KG1 (cell line): Measurements from ENCODE around the gene TMEM94.
"Not testable (repeated sequence)": the region's sequence is repeated elsewhere in the genome, so short reads cannot be mapped to it uniquely, and the experiment has no call there.

Experiments used
- DNase-seq: peaks from one replicate; lab custom pipeline; 2025; lab: John Stamatoyannopoulos, UW

TMEM94 gene

GRCh38 chr17:75511610-75512575, 55.5 kb downstream of the TMEM94 start:
- DNase-seq: no peak

DNA sequence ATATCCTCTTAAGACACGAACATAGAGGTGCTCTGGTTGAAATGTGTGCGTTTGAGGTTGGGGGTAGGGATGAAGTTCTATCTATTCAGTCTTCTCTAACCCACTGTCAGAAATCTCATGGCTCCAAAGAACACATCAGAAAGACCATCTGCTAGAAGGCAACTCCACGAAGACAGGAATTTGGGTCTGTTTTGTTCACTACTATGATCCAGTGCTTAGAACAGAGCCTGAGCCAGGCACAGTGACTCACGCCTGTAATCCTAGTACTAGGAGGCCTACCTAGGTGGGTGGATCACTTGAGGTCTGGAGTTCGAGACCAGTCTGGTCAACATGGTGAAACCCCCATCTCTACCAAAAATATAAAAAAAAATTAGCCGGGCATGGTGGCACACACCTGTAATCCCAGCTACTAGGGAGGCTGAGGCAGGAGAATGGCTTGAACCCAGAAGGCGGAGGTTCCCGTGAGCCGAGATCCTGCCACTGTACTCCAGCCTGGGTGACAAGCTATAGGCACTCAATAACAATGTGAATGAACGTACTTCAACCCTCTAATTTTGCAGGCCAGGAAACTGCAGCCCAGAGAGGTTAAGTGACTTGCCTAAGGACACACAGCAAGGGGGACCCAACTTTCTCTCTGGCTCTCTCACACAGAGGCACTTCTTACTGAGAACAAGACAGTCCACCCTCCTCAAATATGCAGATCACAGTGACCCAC, 56.6 kb downstream of the TMEM94 start:
- DNase-seq: no peak

GRCh38 chr17:75513641-75514000, 57.2 kb downstream of the TMEM94 start:
- no peak for DNase-seq

DNA sequence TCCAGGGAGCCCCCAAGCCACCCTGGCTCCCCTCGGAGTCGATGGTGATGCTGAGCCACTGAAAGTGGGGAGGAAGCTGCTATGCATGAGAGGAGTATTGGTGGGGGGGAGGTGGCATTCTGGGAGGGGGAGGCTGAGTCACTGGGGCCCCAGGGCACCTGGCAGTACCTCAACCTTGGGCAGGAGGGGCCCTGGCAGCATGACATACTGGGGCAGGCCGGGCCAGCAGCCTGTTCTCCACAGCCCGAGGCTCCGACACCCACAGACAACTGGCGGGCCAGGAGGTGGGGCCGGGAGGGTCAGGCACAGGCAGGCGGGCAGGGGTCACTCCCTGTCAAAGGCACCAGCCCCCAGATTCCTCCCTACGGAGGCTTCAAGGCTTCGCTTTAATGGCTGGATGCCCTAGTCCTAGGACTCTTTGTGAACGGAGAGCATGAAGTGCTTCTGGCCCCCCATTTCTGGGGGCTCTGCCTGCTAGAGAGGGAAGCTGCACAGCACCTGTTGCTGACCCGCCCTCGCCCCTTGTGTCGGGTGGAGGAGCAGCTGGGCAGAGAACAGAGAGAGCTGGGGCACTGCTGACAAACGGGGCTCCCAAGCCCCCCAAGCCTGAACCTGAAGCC, 58.0 kb downstream of the TMEM94 start:
- DNase-seq: no peak

DNA sequence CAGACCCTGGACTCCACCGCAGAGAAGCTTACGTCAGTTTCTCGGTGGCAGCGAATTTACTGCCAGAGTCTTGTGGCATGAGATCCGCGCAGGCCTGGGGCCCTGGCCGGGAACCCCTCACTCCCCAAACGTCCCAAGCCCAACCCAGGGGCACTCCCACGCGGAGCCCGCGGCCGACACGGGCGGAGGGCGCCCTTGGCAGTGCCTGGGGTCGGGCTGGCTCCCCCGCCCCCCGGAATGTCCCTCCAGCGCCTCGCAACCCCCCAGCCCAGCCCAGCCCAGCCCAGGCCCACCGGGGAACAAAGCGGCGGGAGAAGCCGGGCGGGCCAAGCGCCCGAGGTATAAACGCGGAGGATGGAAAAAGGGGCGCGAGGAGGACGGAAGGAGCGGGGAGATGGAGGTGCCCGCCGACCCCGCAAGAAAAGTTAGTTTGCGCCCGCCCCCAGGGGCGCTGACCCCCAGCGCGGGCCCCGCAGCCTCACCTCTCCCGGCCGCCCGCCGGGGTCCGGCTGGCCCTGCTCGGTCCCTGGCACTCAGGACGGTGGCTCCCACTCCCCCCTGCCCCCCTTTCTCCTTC, 58.6 kb downstream of the TMEM94 start:
- no peak for DNase-seq

- DNase-seq: peak; percentile 71
These were observed 59.2 kb downstream of the TMEM94 start, which contains the start of gene CASKIN2 for GRCh38 chr17:75515496-75516254. TSS of gene CASKIN2 (minus strand) at chr17:75515537. CDS start at chr17:75513804, 1,733 bp downstream.

DNA sequence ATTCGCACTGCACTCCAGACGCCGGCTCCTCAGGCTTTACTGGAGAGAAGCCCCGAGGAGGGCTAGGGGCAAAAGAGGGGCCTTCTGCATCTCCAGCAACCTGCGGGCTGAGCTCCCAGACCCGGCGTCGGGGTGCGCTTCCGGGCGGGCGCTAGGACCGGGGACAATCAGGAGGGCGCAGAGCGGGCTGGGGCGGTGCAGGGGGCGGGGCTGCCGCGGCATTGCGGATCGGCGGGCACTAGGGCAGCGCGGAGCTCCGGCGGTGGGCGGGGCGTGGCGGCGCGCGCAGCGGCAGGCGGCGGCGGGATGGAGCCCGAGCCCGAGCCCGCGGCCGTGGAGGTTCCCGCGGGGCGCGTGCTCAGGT, 59.8 kb downstream of the TMEM94 start, which contains the start of gene TSEN54:
TSEN54 (plus strand) TSS at position 274 of the 364 bp plus-strand sequence; CDS start at position 307, 33 bp downstream.
- DNase-seq: peak; percentile 71

- peak; percentile 65 for DNase-seq
These were observed 60.3 kb downstream of the TMEM94 start for GRCh38 chr17:75516619-75517296.

DNA sequence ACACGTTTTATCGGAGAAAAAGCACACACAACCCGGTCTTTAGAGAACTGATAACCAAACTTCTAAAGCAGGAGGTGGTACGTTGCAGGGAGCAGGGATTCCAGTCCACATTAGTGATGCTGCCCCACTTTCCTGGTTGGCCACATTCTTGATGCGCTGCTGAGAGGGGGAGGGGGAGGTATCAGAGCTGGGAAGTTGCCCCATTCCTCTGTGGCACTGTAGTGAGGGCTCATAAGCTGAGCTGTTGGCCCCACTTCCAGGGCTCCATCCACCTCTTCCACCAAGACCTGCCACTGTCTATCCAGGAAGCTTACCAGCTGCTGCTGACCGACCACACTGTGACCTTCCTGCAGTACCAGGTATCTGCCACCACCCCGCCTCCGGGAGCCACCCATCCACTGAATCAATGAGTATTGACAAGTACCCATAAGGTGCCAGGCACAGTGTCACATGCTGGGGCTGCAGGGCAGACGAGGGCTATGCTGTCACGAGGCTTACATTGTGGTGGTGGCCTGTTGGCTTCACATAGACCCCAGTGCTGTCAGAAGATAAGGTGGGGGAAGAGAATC, 60.9 kb downstream of the TMEM94 start:
- no peak for DNase-seq

DNA sequence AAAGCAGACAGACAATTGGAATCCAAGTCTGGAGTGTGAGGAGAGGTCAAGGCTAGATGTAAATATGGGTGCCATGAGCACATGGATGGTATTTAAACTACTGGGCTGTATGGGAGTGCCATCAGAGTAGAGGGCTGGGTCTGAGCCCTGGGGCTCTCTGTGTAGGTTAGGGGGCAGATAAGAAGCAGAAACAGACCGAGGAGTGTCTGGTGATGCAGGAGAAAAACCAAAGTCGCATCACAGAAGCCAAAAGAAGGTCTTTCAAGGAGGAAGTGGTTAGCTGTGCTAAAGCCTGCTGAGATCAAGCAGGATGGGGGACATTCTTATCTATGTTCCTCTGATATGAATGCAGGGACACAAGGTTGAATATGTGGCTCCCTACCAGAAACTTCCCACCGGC, 61.8 kb downstream of the TMEM94 start:
- no peak for DNase-seq

DNA sequence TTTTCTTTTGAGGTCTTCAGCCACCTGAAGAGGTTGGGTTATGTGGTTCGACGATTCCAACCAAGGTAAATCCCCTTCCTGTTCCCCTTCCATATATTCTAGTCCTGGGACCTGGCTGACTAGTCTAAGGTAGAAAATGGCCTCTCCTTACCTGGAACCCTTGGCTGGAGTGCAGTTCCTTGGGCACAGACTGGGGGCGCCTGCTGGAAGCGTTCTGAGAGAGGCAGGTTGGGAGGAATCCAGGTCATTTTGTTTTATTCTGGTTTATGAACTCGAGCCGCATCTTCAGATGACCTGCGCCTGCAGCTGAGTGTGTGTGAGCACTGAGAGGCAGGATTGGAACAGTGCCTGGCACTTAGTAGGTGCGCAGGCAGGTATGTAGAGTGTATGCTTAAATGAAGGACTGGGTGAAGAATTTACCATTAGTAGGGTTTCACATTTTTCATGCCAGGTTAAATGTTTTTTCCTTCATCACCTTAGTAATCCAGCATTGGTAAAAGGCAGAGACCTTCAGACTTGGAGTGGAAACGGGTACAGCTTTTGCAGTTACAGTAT, 62.6 kb downstream of the TMEM94 start:
- no peak for DNase-seq

DNA sequence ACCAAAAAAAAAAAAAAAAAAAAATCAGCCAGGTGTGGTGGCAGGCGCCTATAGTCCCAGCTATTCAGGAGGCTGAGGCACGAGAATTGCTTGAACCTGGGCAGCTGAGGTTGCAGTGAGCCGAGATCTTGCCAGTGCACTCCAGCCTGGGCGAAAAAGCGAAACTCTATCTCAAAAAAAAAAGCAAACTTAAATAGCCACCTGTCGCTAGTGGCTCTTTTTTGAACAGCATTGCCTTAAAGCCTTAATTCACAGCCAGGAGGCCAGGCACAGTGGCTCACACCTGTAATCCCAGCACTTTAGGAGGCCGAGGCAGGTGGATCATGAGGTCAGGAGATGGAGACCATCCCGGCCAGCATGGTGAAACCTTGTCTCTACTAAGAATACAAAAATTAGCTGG, 64.0 kb downstream of the TMEM94 start:
- DNase-seq: not testable (repeated sequence)

DNA sequence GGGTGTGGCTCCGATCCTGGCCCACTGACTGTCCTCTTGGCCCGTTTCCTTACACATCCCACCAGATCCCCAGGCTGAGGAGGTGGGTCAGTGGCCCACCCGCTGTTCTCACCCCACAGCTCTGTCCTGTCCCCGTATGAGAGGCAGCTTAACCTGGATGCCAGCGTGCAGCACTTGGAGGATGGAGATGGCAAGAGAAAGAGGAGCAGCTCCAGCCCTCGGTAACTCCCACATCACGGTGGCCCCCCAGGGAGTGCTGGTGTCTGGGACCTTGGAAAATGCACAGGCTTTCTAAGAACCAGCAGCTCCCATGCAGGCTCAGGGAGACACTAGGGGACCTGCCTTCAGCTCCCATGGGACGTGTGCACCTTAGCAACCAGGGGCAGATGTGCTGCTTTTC, 64.9 kb downstream of the TMEM94 start:
- no peak for DNase-seq

- DNase-seq: no peak
These were observed 65.7 kb downstream of the TMEM94 start for GRCh38 chr17:75521951-75522727.

- DNase-seq: no peak
These were observed 67.2 kb downstream of the TMEM94 start for GRCh38 chr17:75523647-75524046.

GRCh38 chr17:75524269-75524969, 68.0 kb downstream of the TMEM94 start:
- DNase-seq: no peak

DNA sequence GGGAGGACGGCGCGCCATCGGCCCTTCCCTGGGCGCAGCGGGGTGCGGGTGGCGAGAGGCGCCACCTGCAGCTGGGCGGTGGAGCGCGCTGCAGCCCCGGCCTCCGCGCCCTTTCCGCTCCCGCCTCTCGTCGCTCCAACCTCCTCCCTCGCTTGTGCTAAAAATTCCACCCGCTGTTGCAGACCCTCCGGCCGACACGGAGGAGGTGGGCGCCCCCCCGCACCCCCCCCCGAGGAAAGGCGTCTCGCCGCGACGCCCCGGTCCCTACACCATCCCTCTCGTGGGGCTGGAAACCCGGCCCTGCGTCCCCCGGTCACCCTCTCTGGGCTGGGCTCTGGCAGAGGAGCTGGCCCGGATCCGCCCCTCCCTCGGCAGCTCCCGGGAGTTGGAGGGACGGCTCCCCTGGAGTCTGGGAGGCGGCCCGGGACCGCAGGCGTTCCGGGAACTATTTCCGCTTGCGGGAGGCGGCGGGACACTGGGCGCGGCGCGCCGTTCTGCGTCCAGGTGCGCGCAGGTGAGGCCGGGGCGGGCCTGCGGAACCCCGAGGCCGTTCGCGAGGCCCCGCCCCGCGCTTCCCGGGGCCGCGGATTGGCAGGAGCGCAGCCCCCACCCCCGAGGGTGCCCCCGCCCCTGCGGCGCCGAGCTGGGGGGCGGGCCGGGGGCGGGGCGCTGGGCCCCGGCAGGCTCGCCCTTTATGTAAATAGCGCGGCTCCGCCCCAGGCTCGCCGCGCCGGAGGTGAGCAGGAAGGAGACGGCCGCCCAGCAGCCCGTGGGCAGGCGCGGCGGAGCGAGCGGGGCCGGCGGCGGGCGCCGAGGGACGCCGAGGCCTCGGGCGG, 68.8 kb downstream of the TMEM94 start, which contains the start of gene LLGL2:
LLGL2 (plus strand) TSS at position 728 of the 836 bp plus-strand sequence. CDS start 17,730 bp downstream, outside the sequence.
- DNase-seq: no peak
